Prostate gland (tissue), 2 donors: ENCODE results near the gene OPN3. TPM values are rescaled to one million over a fixed set of nuclear protein-coding genes. Genes with fewer than 3 reads are reported as not detected.

Source experiments
- DNase-seq: peaks from one replicate; pipeline ENCODE4 v3.0.0-alpha.2; 2019; ENCODE audit warnings: low spot score
- H3K27ac ChIP-seq, 2 donors: fragments of 200-600 bp; sonication (generic); 2 replicates each; pipeline ENCODE4 v1.5.1; 2017 to 2019
- H3K27me3 ChIP-seq: fragments of 200-600 bp; sonication (generic); replicated peaks from 2 replicates; pipeline ENCODE4 v1.5.1; 2019; ENCODE audit not compliant: insufficient read depth
- H3K36me3 ChIP-seq, 2 donors: fragments of 200-600 bp; sonication (generic); 1 replicate in 1 of 2; 2 replicates in 1 of 2; pipeline versions ENCODE4 v1.5.1 to v1.8.1; 2017 to 2019
- H3K4me1 ChIP-seq: fragments of 200-600 bp; sonication (generic); replicated peaks from 2 replicates; pipeline ENCODE4 v1.5.1; 2019
- H3K4me3 ChIP-seq, 2 donors: fragments of 200-600 bp; sonication (generic); 2 replicates each; pipeline ENCODE4 v1.5.1; 2017 to 2019
- H3K9me3 ChIP-seq: fragments of 200-600 bp; sonication (generic); 2 replicates; pipeline ENCODE4 v1.5.1; 2017
- CTCF ChIP-seq, 4 experiments: fragments of 200-600 bp in 2 of 4; fragments of 450-650 bp in 2 of 4; sonication (generic) in 2 of 4; IDR thresholded peaks; 1 replicate in 3 of 4; 2 replicates in 1 of 4; pipeline ENCODE4 v1.5.1; 2016 to 2019; ENCODE audit warnings: antibody characterized with exemption in 4 of 4, mild to moderate bottlenecking in 2 of 4, moderate library complexity in 2 of 4
- POLR2A ChIP-seq: fragments of 450-650 bp; IDR thresholded peaks from one replicate; pipeline ENCODE4 v1.6.1; 2016; ENCODE audit warnings: antibody characterized with exemption, mild to moderate bottlenecking
- POLR2AphosphoS5 ChIP-seq: sonication (generic); formaldehyde crosslinking; IDR thresholded peaks from one replicate; pipeline ENCODE4 v1.6.1; 2017; ENCODE audit warnings: antibody characterized with exemption
- WGBS: methylation state at CpG from one replicate; pipeline ENCODE4 v1.1.5; 2018; 5-methylcytosine and 5-hydroxymethylcytosine counted together
- intact Hi-C: fragments of 100-400 bp; cut with DNase I; formaldehyde crosslinking; loops from one replicate; pipeline ENCODE4 v1.14.2; 2022
- total RNA-seq, 2 donors: library from RNA; depleted of rRNA; stranded (reverse); fragments of >200 nt; gene quantifications; one replicate each; pipeline ENCODE4 v1.1.0, GENCODE V29; 2016

Gene OPN3
- total RNA-seq, 2 donors from 2014 or later: 12.3 to 32.8 TPM

- 94% methylated on average over 2 of the region's 2 CpGs for WGBS
- Histone ChIP-seq H3K4me1 (no peaks in the 10 kb centered on the region), H3K27me3 (no peaks in the 10 kb centered on the region), H3K4me3 (no peak overlapping the region), H3K36me3 (no peaks in the 10 kb centered on the region), H3K9me3 (no peaks in the 10 kb centered on the region), H3K27ac (no peak overlapping the region)
- TF ChIP-seq POLR2A: no peak
- no peak for TF ChIP-seq POLR2AphosphoS5
- TF ChIP-seq CTCF (IDR thresholded peaks at IDR 0.05): no peak
- intact Hi-C loops: no loop called here
- DNase-seq: no peak
These were observed 70.3 kb downstream of the OPN3 start for GRCh38 chr1:241569848-241570247.

- DNase-seq: no peak
- Histone ChIP-seq H3K27me3 (no peaks in the 10 kb centered on the region), H3K4me3 (no peak overlapping the region), H3K27ac (no peak overlapping the region), H3K9me3 (no peaks in the 10 kb centered on the region), H3K4me1 (no peaks in the 10 kb centered on the region), H3K36me3 (no peaks in the 10 kb centered on the region)
- intact Hi-C loops: no loop called here
- TF ChIP-seq POLR2A (no peak), POLR2AphosphoS5 (no peak), CTCF (IDR thresholded peaks at IDR 0.05) (no peak)
- WGBS: 86% methylated on average over 3 of the region's 3 CpGs
These were observed 79.4 kb downstream of the OPN3 start for GRCh38 chr1:241560849-241561187.

GRCh38 chr1:241560146-241560848, 79.9 kb downstream of the OPN3 start:
- Histone ChIP-seq H3K4me1 (no peaks in the 10 kb centered on the region), H3K36me3 (no peaks in the 10 kb centered on the region), H3K4me3 (no peak overlapping the region), H3K9me3 (no peaks in the 10 kb centered on the region), H3K27ac (no peak overlapping the region), H3K27me3 (no peaks in the 10 kb centered on the region)
- WGBS: 91% methylated on average over 4 of the region's 4 CpGs
- intact Hi-C loops: no loop called here
- no peak for DNase-seq
- no peak for TF ChIP-seq POLR2AphosphoS5
- no peak for TF ChIP-seq CTCF (IDR thresholded peaks at IDR 0.05)

- TF ChIP-seq POLR2A (no peak), POLR2AphosphoS5 (no peak), CTCF (IDR thresholded peaks at IDR 0.05) (no peak)
- Histone ChIP-seq H3K27ac (no peak overlapping the region), H3K36me3 (no peaks in the 10 kb centered on the region), H3K9me3 (no peaks in the 10 kb centered on the region), H3K27me3 (no peaks in the 10 kb centered on the region), H3K4me3 (no peak overlapping the region), H3K4me1 (no peaks in the 10 kb centered on the region)
- intact Hi-C loops: no loop called here
- no peak for DNase-seq
- WGBS: 67% methylated on average over 5 of the region's 5 CpGs
These were observed 82.5 kb downstream of the OPN3 start for GRCh38 chr1:241557551-241558193.

GRCh38 chr1:241557031-241557430, 83.1 kb downstream of the OPN3 start:
- no peaks in the 10 kb centered on the region for H3K36me3 ChIP-seq
- no peaks in the 10 kb centered on the region for H3K27me3 ChIP-seq
- no peak overlapping the region for H3K4me3 ChIP-seq
- TF ChIP-seq CTCF (IDR thresholded peaks at IDR 0.05) (no peak), POLR2A (no peak), POLR2AphosphoS5 (no peak)
- no peaks in the 10 kb centered on the region for H3K4me1 ChIP-seq
- intact Hi-C loops: no loop called here
- H3K9me3 ChIP-seq: no peaks in the 10 kb centered on the region
- no peak for DNase-seq
- H3K27ac ChIP-seq: no peak overlapping the region
- 88% methylated on average over 5 of the region's 5 CpGs for WGBS
